Endothelial cell (in vitro differentiated cells): ENCODE data around the gene SLC12A2. TPM values are rescaled to one million over a fixed set of nuclear protein-coding genes. Genes with fewer than 3 reads are reported as not detected.

ENCODE experiments used
- DNase-seq: peaks from one replicate; pipeline ENCODE4 v3.0.0; 2021; ENCODE audit warnings: low spot score
- H3K27ac Mint-ChIP-seq: one replicate; pipeline ENCODE4 v1.8.0; 2021; ENCODE audit warnings: mixed read lengths, inconsistent platforms; ENCODE audit not compliant: unreplicated experiment
- H3K27me3 Mint-ChIP-seq: one replicate; pipeline ENCODE4 v1.8.0; 2021; ENCODE audit warnings: mild to moderate bottlenecking, moderate library complexity, mixed read lengths, inconsistent platforms; ENCODE audit not compliant: unreplicated experiment
- H3K36me3 Mint-ChIP-seq: one replicate; pipeline ENCODE4 v1.8.0; 2021; ENCODE audit warnings: mild to moderate bottlenecking, low read depth, mixed read lengths, inconsistent platforms; ENCODE audit not compliant: unreplicated experiment
- H3K4me1 Mint-ChIP-seq: one replicate; pipeline ENCODE4 v1.8.0; 2021; ENCODE audit warnings: mild to moderate bottlenecking, mixed read lengths, inconsistent platforms; ENCODE audit not compliant: unreplicated experiment
- H3K4me3 Mint-ChIP-seq: one replicate; pipeline ENCODE4 v1.8.0; 2021; ENCODE audit warnings: mild to moderate bottlenecking, mixed read lengths, inconsistent platforms; ENCODE audit not compliant: unreplicated experiment
- H3K9me3 Mint-ChIP-seq: one replicate; pipeline ENCODE4 v1.8.0; 2021; ENCODE audit warnings: mixed read lengths, inconsistent platforms; ENCODE audit not compliant: unreplicated experiment
- total RNA-seq: library from RNA; stranded (reverse); fragmentation: NEBNext Ultra II Directional; extraction: Animal tissue kit (Norgen Biotek cat#: 25700); gene quantifications from one replicate; pipeline ENCODE4 v1.2.1, GENCODE V29; 2021; ENCODE audit not compliant: unreplicated experiment
- TF ChIP-seq, protein P1 (sequence below): fragments of 200-600 bp; sonication (generic); IDR thresholded peaks from one replicate; pipeline ENCODE4 v1.5.0; 2021; ENCODE audit warnings: antibody characterized with exemption; ENCODE audit not compliant: unreplicated experiment

SLC12A2 gene
- total RNA-seq, 1 donor from 2014 or later, result 45.7 TPM

DNA sequence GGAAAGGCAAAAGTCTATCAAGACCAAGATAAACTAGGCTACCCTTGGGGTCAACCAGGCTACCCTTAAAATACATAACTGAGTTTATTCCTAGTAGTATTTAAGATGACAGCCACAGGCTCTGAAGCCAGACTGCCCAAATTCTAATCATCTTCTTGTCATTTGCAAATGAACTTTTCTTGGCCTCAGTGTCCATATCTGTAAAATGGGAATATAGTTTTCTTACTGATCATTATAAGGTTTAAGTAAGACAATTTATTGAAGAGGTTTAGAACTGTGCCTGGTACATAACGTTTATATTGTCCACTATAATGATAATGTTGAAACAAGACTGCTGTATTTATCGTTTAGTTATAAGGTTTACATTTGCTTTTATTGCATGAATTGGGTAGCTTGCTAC, 112.5 kb downstream of the SLC12A2 start:
- Mint-ChIP-seq H3K9me3 (no peaks in the 10 kb centered on the region), H3K4me1 (peaks cover 9% of the 10 kb centered on the region), H3K4me3 (no peak overlapping the region), H3K36me3 (peaks cover 4% of the 10 kb centered on the region), H3K27me3 (peaks cover 2% of the 10 kb centered on the region), H3K27ac (no peak overlapping the region)
- TF ChIP-seq, protein P1, sequence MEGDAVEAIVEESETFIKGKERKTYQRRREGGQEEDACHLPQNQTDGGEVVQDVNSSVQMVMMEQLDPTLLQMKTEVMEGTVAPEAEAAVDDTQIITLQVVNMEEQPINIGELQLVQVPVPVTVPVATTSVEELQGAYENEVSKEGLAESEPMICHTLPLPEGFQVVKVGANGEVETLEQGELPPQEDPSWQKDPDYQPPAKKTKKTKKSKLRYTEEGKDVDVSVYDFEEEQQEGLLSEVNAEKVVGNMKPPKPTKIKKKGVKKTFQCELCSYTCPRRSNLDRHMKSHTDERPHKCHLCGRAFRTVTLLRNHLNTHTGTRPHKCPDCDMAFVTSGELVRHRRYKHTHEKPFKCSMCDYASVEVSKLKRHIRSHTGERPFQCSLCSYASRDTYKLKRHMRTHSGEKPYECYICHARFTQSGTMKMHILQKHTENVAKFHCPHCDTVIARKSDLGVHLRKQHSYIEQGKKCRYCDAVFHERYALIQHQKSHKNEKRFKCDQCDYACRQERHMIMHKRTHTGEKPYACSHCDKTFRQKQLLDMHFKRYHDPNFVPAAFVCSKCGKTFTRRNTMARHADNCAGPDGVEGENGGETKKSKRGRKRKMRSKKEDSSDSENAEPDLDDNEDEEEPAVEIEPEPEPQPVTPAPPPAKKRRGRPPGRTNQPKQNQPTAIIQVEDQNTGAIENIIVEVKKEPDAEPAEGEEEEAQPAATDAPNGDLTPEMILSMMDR, result no peak
- no peak for DNase-seq

GRCh38 chr5:128196791-128197190, 113.2 kb downstream of the SLC12A2 start:
- peaks cover 9% of the 10 kb centered on the region for H3K4me1 Mint-ChIP-seq

DNA sequence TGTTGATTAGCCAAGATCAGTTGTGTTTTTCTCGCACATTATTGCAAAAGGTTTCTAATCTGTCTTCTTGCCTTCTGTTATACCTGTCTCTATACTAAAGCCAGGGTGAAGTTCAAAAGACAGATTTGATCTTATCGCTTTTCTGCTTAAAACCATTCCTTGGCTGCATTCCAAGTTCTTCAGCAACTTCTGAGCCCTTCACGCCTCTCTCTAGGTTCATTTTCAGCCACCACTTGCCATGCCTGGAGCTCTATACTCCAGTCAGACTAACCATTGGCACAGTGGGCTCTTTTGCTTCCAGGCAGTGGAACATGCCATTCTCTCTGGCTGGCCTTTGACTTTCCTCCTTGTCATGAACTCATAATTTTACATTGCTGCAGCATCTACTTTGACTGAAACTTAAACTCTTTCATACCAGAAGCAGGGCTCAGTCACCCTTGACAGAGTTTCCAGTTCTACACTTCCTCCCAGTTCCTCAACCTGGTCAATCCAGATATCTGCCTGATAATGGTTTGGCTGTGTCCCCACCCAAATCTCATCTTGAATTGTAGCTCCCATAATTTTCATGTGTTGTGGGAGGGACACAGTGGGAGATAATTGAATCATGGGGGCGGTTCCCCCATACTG, 114.4 kb downstream of the SLC12A2 start:
- Mint-ChIP-seq H3K27me3 (peaks cover 7% of the 10 kb centered on the region), H3K27ac (no peak overlapping the region), H3K36me3 (peaks cover 4% of the 10 kb centered on the region), H3K4me1 (peaks cover 9% of the 10 kb centered on the region), H3K9me3 (no peaks in the 10 kb centered on the region), H3K4me3 (no peak overlapping the region)
- TF ChIP-seq, protein P1, result no peak
- no peak for DNase-seq

More at GRCh38 chr5:128196791-128197190, 113.2 kb downstream of the SLC12A2 start:
- no peak for DNase-seq
- Mint-ChIP-seq H3K27me3 (peaks cover 2% of the 10 kb centered on the region), H3K36me3 (peaks cover 4% of the 10 kb centered on the region), H3K4me3 (no peak overlapping the region), H3K9me3 (no peaks in the 10 kb centered on the region), H3K27ac (no peak overlapping the region)
- TF ChIP-seq, protein P1, result no peak

- no peak for DNase-seq
- Mint-ChIP-seq H3K4me1 (peaks cover 9% of the 10 kb centered on the region), H3K27me3 (peaks cover 9% of the 10 kb centered on the region), H3K27ac (no peak overlapping the region), H3K36me3 (peaks cover 4% of the 10 kb centered on the region), H3K4me3 (no peak overlapping the region), H3K9me3 (no peaks in the 10 kb centered on the region)
- TF ChIP-seq, protein P1, result no peak
Observed at GRCh38 chr5:128199104-128199503, 115.5 kb downstream of the SLC12A2 start.

- H3K27ac Mint-ChIP-seq, result no peak overlapping the region
- DNase-seq, result no peak
- peaks cover 9% of the 10 kb centered on the region for H3K27me3 Mint-ChIP-seq
- H3K4me1 Mint-ChIP-seq, result peaks cover 9% of the 10 kb centered on the region
- H3K36me3 Mint-ChIP-seq, result peaks cover 4% of the 10 kb centered on the region
- H3K9me3 Mint-ChIP-seq, result no peaks in the 10 kb centered on the region
- H3K4me3 Mint-ChIP-seq, result no peak overlapping the region
- TF ChIP-seq, protein P1, result no peak
Observed at GRCh38 chr5:128199611-128200010, 116.0 kb downstream of the SLC12A2 start.
